Measurements from ENCODE around the gene INPP4B. TPM values are rescaled to one million over a fixed set of nuclear protein-coding genes. Genes with fewer than 3 reads are reported as not detected.

The INPP4B gene
- total and polyA plus RNA-seq, 7 experiments from 2014 or later = 52.8 to 77.5 (median 64.2) TPM

- H3K27ac ChIP-seq (ENCODE audit: low read depth, low read length) = no peak overlapping the region
- H3K36me3 ChIP-seq (ENCODE audit: control insufficient read depth in 2 of 3, insufficient read depth in 3 of 3, low read length in 3 of 3) = peaks cover 9 to 31% (median 10%) of the 10 kb centered on the region in 3 experiments
- ChIA-PET CTCF (interaction anchor here (0.7 kb wide), 1 partner anchor 724 kb away, joined by 3 read pairs; no protein-coding TSS in a partner anchor), POLR2A (no interaction called here)
- peaks cover 0 to 8% (median 0%) of the 10 kb centered on the region in 11 donors for H3K9me3 Mint-ChIP-seq
- ATAC-seq = no peak
- no peak overlapping the region for H3K4me3 Mint-ChIP-seq
- H3K4me3 ChIP-seq (ENCODE audit: low read length) = no peak overlapping the region
- peaks cover 19 to 79% (median 57%) of the 10 kb centered on the region in 5 donors for H3K36me3 Mint-ChIP-seq
- peak overlapping the region in 4 of 9 donors; percentile 28 to 64 (median 45) for H3K27ac Mint-ChIP-seq
- H3K4me1 Mint-ChIP-seq = peaks cover 3 to 26% (median 15%) of the 10 kb centered on the region in 7 donors
- no peaks in the 10 kb centered on the region for H3K27me3 Mint-ChIP-seq
- H3K9me3 ChIP-seq (ENCODE audit: control insufficient read depth in 2 of 3, low read length in 3 of 3) = no peaks in the 10 kb centered on the region
- no peaks in the 10 kb centered on the region for H3K4me1 ChIP-seq (ENCODE audit: control insufficient read depth in 2 of 2, insufficient read depth in 2 of 2, low read length in 2 of 2)
- H3K27me3 ChIP-seq (ENCODE audit: control insufficient read depth in 2 of 2, insufficient read depth in 2 of 2, low read length in 2 of 2) = no peaks in the 10 kb centered on the region
- intact Hi-C loops (cut with micrococcal nuclease) = loop anchor here (10.0 kb wide), 3 partner anchors 817 to 1393 kb away; partner anchors contain the start of gene SMARCA5 (in 1 of the 2)
- no peak for DNase-seq
These were observed 724.4 kb downstream of the INPP4B start for GRCh38 chr4:142121448-142122350.

- H3K4me3 Mint-ChIP-seq = no peak overlapping the region
- Histone ChIP-seq H3K4me1 (ENCODE audit: control insufficient read depth in 2 of 2, insufficient read depth in 2 of 2, low read length in 2 of 2) (no peaks in the 10 kb centered on the region), H3K27me3 (ENCODE audit: control insufficient read depth in 2 of 2, insufficient read depth in 2 of 2, low read length in 2 of 2) (no peaks in the 10 kb centered on the region), H3K9me3 (ENCODE audit: control insufficient read depth in 2 of 3, low read length in 3 of 3) (no peaks in the 10 kb centered on the region), H3K27ac (ENCODE audit: low read depth, low read length) (no peak overlapping the region), H3K36me3 (ENCODE audit: control insufficient read depth in 2 of 3, insufficient read depth in 3 of 3, low read length in 3 of 3) (peaks cover 9 to 31% (median 10%) of the 10 kb centered on the region in 3 experiments), H3K4me3 (ENCODE audit: low read length) (no peak overlapping the region)
- ChIA-PET POLR2A (interaction anchor here (0.7 kb wide), 1 partner anchor 167 kb away, joined by 4 read pairs; no protein-coding TSS in a partner anchor), CTCF (no interaction called here)
- no peaks in the 10 kb centered on the region for H3K27me3 Mint-ChIP-seq
- intact Hi-C loops (cut with micrococcal nuclease) = loop anchor here (10.0 kb wide), 3 partner anchors 816 to 1394 kb away; partner anchors contain the start of gene SMARCA5 (in 1 of the 2)
- H3K9me3 Mint-ChIP-seq = peaks cover 0 to 8% (median 0%) of the 10 kb centered on the region in 11 donors
- peak overlapping the region in 3 of 9 donors; percentile 5 to 19 (median 17) for H3K27ac Mint-ChIP-seq
- ATAC-seq (no peak), DNase-seq (no peak)
- H3K4me1 Mint-ChIP-seq = peaks cover 3 to 31% (median 18%) of the 10 kb centered on the region in 7 donors
- peaks cover 24 to 87% (median 65%) of the 10 kb centered on the region in 5 donors for H3K36me3 Mint-ChIP-seq
These were observed 725.2 kb downstream of the INPP4B start for GRCh38 chr4:142120921-142121320.

- H3K4me1 ChIP-seq (ENCODE audit: control insufficient read depth in 2 of 2, insufficient read depth in 2 of 2, low read length in 2 of 2) = no peaks in the 10 kb centered on the region
- POLR2A ChIA-PET = interaction anchor here (0.6 kb wide), 1 partner anchor 31 kb away, joined by 3 read pairs; no protein-coding TSS in a partner anchor
- Mint-ChIP-seq H3K27ac (no peak overlapping the region), H3K9me3 (peaks cover 0 to 3% (median 0%) of the 10 kb centered on the region in 11 donors), H3K36me3 (peaks cover 24 to 72% (median 61%) of the 10 kb centered on the region in 5 donors), H3K27me3 (no peaks in the 10 kb centered on the region), H3K4me3 (no peak overlapping the region), H3K4me1 (peaks cover 2 to 25% (median 20%) of the 10 kb centered on the region in 7 donors)
- CTCF ChIA-PET = no interaction called here
- intact Hi-C loops (cut with micrococcal nuclease) = no loop called here
- H3K27ac ChIP-seq (ENCODE audit: low read depth, low read length) = no peak overlapping the region
- peaks cover 0 to 45% (median 22%) of the 10 kb centered on the region in 3 experiments for H3K36me3 ChIP-seq (ENCODE audit: control insufficient read depth in 2 of 3, insufficient read depth in 3 of 3, low read length in 3 of 3)
- no peak overlapping the region for H3K4me3 ChIP-seq (ENCODE audit: low read length)
- H3K9me3 ChIP-seq (ENCODE audit: control insufficient read depth in 2 of 3, low read length in 3 of 3) = no peaks in the 10 kb centered on the region
- no peaks in the 10 kb centered on the region for H3K27me3 ChIP-seq (ENCODE audit: control insufficient read depth in 2 of 2, insufficient read depth in 2 of 2, low read length in 2 of 2)
- no peak for DNase-seq
- no peak for ATAC-seq
These were observed 733.6 kb downstream of the INPP4B start for GRCh38 chr4:142112451-142112850.

- Mint-ChIP-seq H3K27ac (peak overlapping the region in 2 of 9 donors; percentile 23 to 37), H3K27me3 (no peaks in the 10 kb centered on the region), H3K9me3 (peaks cover 0 to 2% (median 0%) of the 10 kb centered on the region in 11 donors), H3K4me1 (peaks cover 0 to 12% (median 5%) of the 10 kb centered on the region in 7 donors), H3K36me3 (peaks cover 14 to 56% (median 46%) of the 10 kb centered on the region in 5 donors), H3K4me3 (no peak overlapping the region)
- intact Hi-C loops (cut with micrococcal nuclease) = no loop called here
- Histone ChIP-seq H3K27me3 (ENCODE audit: control insufficient read depth in 2 of 2, insufficient read depth in 2 of 2, low read length in 2 of 2) (no peaks in the 10 kb centered on the region), H3K4me3 (ENCODE audit: low read length) (no peak overlapping the region), H3K4me1 (ENCODE audit: control insufficient read depth in 2 of 2, insufficient read depth in 2 of 2, low read length in 2 of 2) (no peaks in the 10 kb centered on the region), H3K27ac (ENCODE audit: low read depth, low read length) (no peak overlapping the region), H3K36me3 (ENCODE audit: control insufficient read depth in 2 of 3, insufficient read depth in 3 of 3, low read length in 3 of 3) (peaks cover 0 to 45% (median 22%) of the 10 kb centered on the region in 3 experiments), H3K9me3 (ENCODE audit: control insufficient read depth in 2 of 3, low read length in 3 of 3) (no peaks in the 10 kb centered on the region)
- ChIA-PET CTCF (no interaction called here), POLR2A (interaction anchor here (0.5 kb wide), 1 partner anchor 725 kb away, joined by 3 read pairs; no protein-coding TSS in a partner anchor)
- ATAC-seq (no peak), DNase-seq (no peak)
These were observed 736.0 kb downstream of the INPP4B start for GRCh38 chr4:142110136-142110535.

- Mint-ChIP-seq H3K4me1 (peaks cover 0 to 16% (median 5%) of the 10 kb centered on the region in 7 donors), H3K9me3 (no peaks in the 10 kb centered on the region)
- intact Hi-C loops (cut with micrococcal nuclease) = no loop called here
These were observed 742.1 kb downstream of the INPP4B start for GRCh38 chr4:142104041-142104440.

GRCh38 chr4:142101401-142101800 lies 744.7 kb downstream of the INPP4B start:
- ChIA-PET CTCF (no interaction called here), POLR2A (interaction anchor here (0.8 kb wide), 1 partner anchor 13 kb away, joined by 3 read pairs; no protein-coding TSS in a partner anchor)
- DNase-seq (no peak), ATAC-seq (no peak)
- intact Hi-C loops (cut with micrococcal nuclease) = no loop called here
- Histone ChIP-seq H3K27me3 (ENCODE audit: control insufficient read depth in 2 of 2, insufficient read depth in 2 of 2, low read length in 2 of 2) (no peaks in the 10 kb centered on the region), H3K27ac (ENCODE audit: low read depth, low read length) (no peak overlapping the region), H3K9me3 (ENCODE audit: control insufficient read depth in 2 of 3, low read length in 3 of 3) (no peaks in the 10 kb centered on the region), H3K4me3 (ENCODE audit: low read length) (no peak overlapping the region), H3K36me3 (ENCODE audit: control insufficient read depth in 2 of 3, insufficient read depth in 3 of 3, low read length in 3 of 3) (peaks cover 0 to 14% (median 0%) of the 10 kb centered on the region in 3 experiments), H3K4me1 (ENCODE audit: control insufficient read depth in 2 of 2, insufficient read depth in 2 of 2, low read length in 2 of 2) (no peaks in the 10 kb centered on the region)
- Mint-ChIP-seq H3K36me3 (peaks cover 13 to 50% (median 28%) of the 10 kb centered on the region in 5 donors), H3K4me1 (peaks cover 0 to 24% (median 10%) of the 10 kb centered on the region in 7 donors), H3K27ac (peak overlapping the region in 1 of 9 donors; percentile 41), H3K4me3 (no peak overlapping the region), H3K9me3 (peaks cover 0 to 3% (median 0%) of the 10 kb centered on the region in 11 donors), H3K27me3 (no peaks in the 10 kb centered on the region)

More at GRCh38 chr4:142104041-142104440, 742.1 kb downstream of the INPP4B start:
- Histone ChIP-seq H3K27me3 (ENCODE audit: control insufficient read depth in 2 of 2, insufficient read depth in 2 of 2, low read length in 2 of 2) (no peaks in the 10 kb centered on the region), H3K36me3 (ENCODE audit: control insufficient read depth in 2 of 3, insufficient read depth in 3 of 3, low read length in 3 of 3) (peaks cover 0 to 29% (median 0%) of the 10 kb centered on the region in 3 experiments), H3K4me1 (ENCODE audit: control insufficient read depth in 2 of 2, insufficient read depth in 2 of 2, low read length in 2 of 2) (no peaks in the 10 kb centered on the region), H3K27ac (ENCODE audit: low read depth, low read length) (no peak overlapping the region), H3K4me3 (ENCODE audit: low read length) (no peak overlapping the region), H3K9me3 (ENCODE audit: control insufficient read depth in 2 of 3, low read length in 3 of 3) (no peaks in the 10 kb centered on the region)
- no peak overlapping the region for H3K4me3 Mint-ChIP-seq
- peaks cover 10 to 54% (median 34%) of the 10 kb centered on the region in 5 donors for H3K36me3 Mint-ChIP-seq
- H3K27ac Mint-ChIP-seq = no peak overlapping the region
- DNase-seq (no peak), ATAC-seq (no peak)
- no peaks in the 10 kb centered on the region for H3K27me3 Mint-ChIP-seq
- POLR2A ChIA-PET = no interaction called here
- CTCF ChIA-PET = no interaction called here
